HEK293 (cell line): ENCODE measurements around the gene SIGLEC1.
A peak's percentile ranks its signal among the peaks of the same experiment; 100 is the strongest.

Experiments
- CTCF ChIA-PET: fragments of 350-600 bp; formaldehyde crosslinking; extraction: SDS; loops from one replicate; lab custom pipeline; 2021; ENCODE audit warnings: antibody characterized with exemption; lab: Yijun Ruan, JAX
- POLR2A ChIA-PET: fragments of 300-600 bp; formaldehyde crosslinking; extraction: SDS; loops from one replicate; lab custom pipeline; 2020; ENCODE audit warnings: antibody characterized with exemption, inconsistent platforms; lab: Yijun Ruan, JAX
- H3K27ac ChIP-seq: fragments of 200-500 bp; sonication (Bioruptor generic); 2 replicates; pipeline ENCODE4 v1.5.1; 2014; ENCODE audit warnings: low read depth, low read length, control low read depth, inconsistent platforms; ENCODE audit errors: extremely low read depth
- H3K36me3 ChIP-seq, 2 experiments: fragments of 200-500 bp in 1 of 2; sonication (Bioruptor generic) in 1 of 2; 1 replicate in 1 of 2; 2 replicates in 1 of 2; pipeline ENCODE4 v1.5.1; 2014 to 2017; ENCODE audit warnings: inconsistent platforms in 2 of 2, low read length in 2 of 2; ENCODE audit not compliant: control insufficient read depth in 2 of 2, insufficient read depth in 1 of 2
- H3K4me1 ChIP-seq: fragments of 200-500 bp; sonication (Bioruptor generic); 2 replicates; pipeline ENCODE4 v1.5.1; 2014; ENCODE audit warnings: mild to moderate bottlenecking, low read length, inconsistent platforms; ENCODE audit not compliant: control insufficient read depth, insufficient read depth
- H3K4me3 ChIP-seq: 2 replicates; pipeline ENCODE4 v1.5.1; 2011; ENCODE audit warnings: low read depth, mild to moderate bottlenecking, control low read depth, low read length, moderate library complexity
- H3K9me3 ChIP-seq: fragments of 200-500 bp; sonication (Bioruptor generic); 2 replicates; pipeline ENCODE4 v1.5.1; 2014; ENCODE audit warnings: low read depth, low read length, inconsistent platforms; ENCODE audit not compliant: control insufficient read depth, insufficient read depth
- EGR2 ChIP-seq: fragments of 450-650 bp; formaldehyde crosslinking; IDR thresholded peaks from 2 replicates; pipeline ENCODE4 v1.5.1; 2016; ENCODE audit warnings: low read depth, missing biosample characterization, missing genetic modification characterization
- GLIS1 ChIP-seq: fragments of 450-650 bp; formaldehyde crosslinking; IDR thresholded peaks from 2 replicates; pipeline ENCODE4 v1.5.1; 2016; ENCODE audit warnings: missing biosample characterization, missing genetic modification characterization
- PRDM1 ChIP-seq: fragments of 450-650 bp; formaldehyde crosslinking; IDR thresholded peaks from 2 replicates; pipeline ENCODE4; 2016; ENCODE audit warnings: missing biosample characterization, missing genetic modification characterization
- REPIN1 ChIP-seq: fragments of 450-650 bp; formaldehyde crosslinking; IDR thresholded peaks from 2 replicates; pipeline ENCODE4 v1.5.1; 2017; ENCODE audit warnings: missing biosample characterization, missing genetic modification characterization, low read depth
- SCRT2 ChIP-seq: fragments of 450-650 bp; formaldehyde crosslinking; IDR thresholded peaks from 2 replicates; pipeline ENCODE4 v1.5.1; 2016; ENCODE audit warnings: missing biosample characterization, missing genetic modification characterization
- WT1 ChIP-seq: fragments of 450-650 bp; formaldehyde crosslinking; IDR thresholded peaks from 2 replicates; pipeline ENCODE4 v1.5.1; 2016; ENCODE audit warnings: missing biosample characterization, missing genetic modification characterization
- ZBTB21 ChIP-seq: fragments of 450-650 bp; formaldehyde crosslinking; IDR thresholded peaks from 2 replicates; pipeline ENCODE4 v1.5.1; 2017; ENCODE audit warnings: missing biosample characterization, missing genetic modification characterization
- ZBTB7A ChIP-seq: fragments of 450-650 bp; formaldehyde crosslinking; IDR thresholded peaks from 2 replicates; pipeline ENCODE4 v1.5.1; 2016; ENCODE audit warnings: low read depth, missing biosample characterization, missing genetic modification characterization
- ZIC2 ChIP-seq: fragments of 450-650 bp; formaldehyde crosslinking; IDR thresholded peaks from 2 replicates; pipeline ENCODE4 v1.5.1; 2016; ENCODE audit warnings: missing biosample characterization, missing genetic modification characterization
- ZNF112 ChIP-seq: fragments of 450-650 bp; formaldehyde crosslinking; IDR thresholded peaks from 2 replicates; pipeline ENCODE4 v1.5.0; 2017; ENCODE audit warnings: missing biosample characterization, missing genetic modification characterization
- ZNF146 ChIP-seq: fragments of 450-650 bp; formaldehyde crosslinking; IDR thresholded peaks from 2 replicates; pipeline ENCODE4 v1.5.1; 2016; ENCODE audit warnings: missing biosample characterization, missing genetic modification characterization
- ZNF18 ChIP-seq: fragments of 450-650 bp; formaldehyde crosslinking; IDR thresholded peaks from 2 replicates; pipeline ENCODE4 v1.5.1; 2016; ENCODE audit warnings: missing biosample characterization, missing genetic modification characterization
- ZNF19 ChIP-seq: fragments of 450-650 bp; formaldehyde crosslinking; IDR thresholded peaks from 2 replicates; pipeline ENCODE4; 2016; ENCODE audit warnings: missing biosample characterization, missing genetic modification characterization, low read depth
- ZNF280D ChIP-seq: fragments of 450-650 bp; formaldehyde crosslinking; IDR thresholded peaks from 2 replicates; pipeline ENCODE4 v1.5.1; 2016; ENCODE audit warnings: missing biosample characterization, missing genetic modification characterization
- ZNF292 ChIP-seq: fragments of 450-650 bp; formaldehyde crosslinking; IDR thresholded peaks from 2 replicates; pipeline ENCODE4 v1.5.1; 2016; ENCODE audit warnings: low read depth, missing biosample characterization, missing genetic modification characterization, borderline replicate concordance
- ZNF366 ChIP-seq: fragments of 450-650 bp; formaldehyde crosslinking; conservative IDR thresholded peaks from 2 replicates; pipeline ENCODE4 v1.5.1; 2016; ENCODE audit warnings: missing biosample characterization, missing genetic modification characterization
- ZNF416 ChIP-seq: fragments of 450-650 bp; formaldehyde crosslinking; IDR thresholded peaks from 2 replicates; pipeline ENCODE4 v1.5.1; 2016; ENCODE audit warnings: missing biosample characterization, missing genetic modification characterization
- ZNF449 ChIP-seq: fragments of 450-650 bp; formaldehyde crosslinking; IDR thresholded peaks from 2 replicates; pipeline ENCODE4 v1.5.1; 2017; ENCODE audit warnings: missing biosample characterization, mild to moderate bottlenecking, missing genetic modification characterization, moderate library complexity
- ZNF48 ChIP-seq: fragments of 450-650 bp; formaldehyde crosslinking; IDR thresholded peaks from 2 replicates; pipeline ENCODE4 v1.5.1; 2016; ENCODE audit warnings: missing biosample characterization, missing genetic modification characterization
- ZNF513 ChIP-seq: fragments of 450-650 bp; IDR thresholded peaks from 2 replicates; pipeline ENCODE4 v1.5.1; 2018; ENCODE audit warnings: missing biosample characterization, missing genetic modification characterization
- ZNF571 ChIP-seq: fragments of 450-650 bp; formaldehyde crosslinking; IDR thresholded peaks from 2 replicates; pipeline ENCODE4 v1.5.0; 2017; ENCODE audit warnings: missing biosample characterization, missing genetic modification characterization
- ZNF707 ChIP-seq: fragments of 450-650 bp; formaldehyde crosslinking; IDR thresholded peaks from 2 replicates; pipeline ENCODE4 v1.5.1; 2016; ENCODE audit warnings: missing biosample characterization, missing genetic modification characterization
- ZNF791 ChIP-seq: fragments of 450-650 bp; formaldehyde crosslinking; IDR thresholded peaks from 2 replicates; pipeline ENCODE4 v1.5.1; 2016; ENCODE audit warnings: missing biosample characterization, missing genetic modification characterization
- ZSCAN18 ChIP-seq: fragments of 450-650 bp; formaldehyde crosslinking; IDR thresholded peaks from 2 replicates; pipeline ENCODE4 v1.5.1; 2016; ENCODE audit warnings: missing biosample characterization, missing genetic modification characterization

SIGLEC1 gene

GRCh38 chr20:3677733-3678132 is 34.7 kb downstream of the SIGLEC1 start:
- no peaks in the 10 kb centered on the region for H3K9me3 ChIP-seq
- H3K4me1 ChIP-seq, result 0 out of 2 replicates have a peak, but pooled peaks cover 2% of the 10 kb centered on the region
- CTCF ChIA-PET, result interaction anchor here (0.6 to 4.9 kb wide), 15 partner anchors 9 to 182 kb away, joined by 3 to 94 read pairs (median 9); partner anchors contain the start of genes SIGLEC1 and SPEF1
- H3K4me3 ChIP-seq, result no peak overlapping the region
- POLR2A ChIA-PET, result interaction anchor here (1.2 kb wide), 1 partner anchor 118 kb away, joined by 3 read pairs; the partner anchor contains the start of gene CDC25B
- TF ChIP-seq GLIS1 (tag by site-specific recombination) (peak; percentile 22; the same call in 1 of the 2 replicates), ZNF19 (tag by site-specific recombination) (no peak)
- no peaks in the 10 kb centered on the region for H3K36me3 ChIP-seq
- no peak overlapping the region for H3K27ac ChIP-seq

GRCh38 chr20:3674995-3675900 is 37.2 kb downstream of the SIGLEC1 start:
- CTCF ChIA-PET, result interaction anchor here (0.5 to 4.9 kb wide), 17 partner anchors 7 to 633 kb away, joined by 3 to 94 read pairs (median 6); partner anchors contain the start of gene SPEF1
- no peaks in the 10 kb centered on the region for H3K36me3 ChIP-seq
- POLR2A ChIA-PET, result interaction anchor here (0.6 kb wide), 1 partner anchor 175 kb away, joined by 3 read pairs; no protein-coding TSS in a partner anchor
- TF ChIP-seq ZNF707, result no peak
- no peak for TF ChIP-seq ZNF48 (tag by site-specific recombination)
- TF ChIP-seq SCRT2 (tag by site-specific recombination), result no peak
- TF ChIP-seq PRDM1 (tag by site-specific recombination), result no peak
- no peak for TF ChIP-seq ZNF112 (tag by site-specific recombination)
- no peak for TF ChIP-seq ZSCAN18 (tag by site-specific recombination)
- no peak for TF ChIP-seq ZNF791 (tag by site-specific recombination)
- no peak for TF ChIP-seq ZNF571 (tag by site-specific recombination)
- TF ChIP-seq ZNF146 (tag by site-specific recombination), result no peak
- TF ChIP-seq ZBTB7A (tag by site-specific recombination), result no peak
- TF ChIP-seq ZNF292, result no peak
- no peak for TF ChIP-seq ZNF416 (tag by site-specific recombination)
- no peak for TF ChIP-seq ZNF280D (tag by site-specific recombination)
- no peak for TF ChIP-seq ZNF513 (tag by site-specific recombination)
- peak; percentile 99 for TF ChIP-seq EGR2 (tag by site-specific recombination)
- no peak for TF ChIP-seq ZNF449 (tag by site-specific recombination)
- TF ChIP-seq ZNF366, result 0 out of 2 replicates have a peak, but pooled peaks have one; percentile 17
- no peak for TF ChIP-seq ZBTB21 (tag by site-specific recombination)
- TF ChIP-seq WT1, result no peak
- peak; percentile 98 for TF ChIP-seq ZNF18 (tag by site-specific recombination)
- TF ChIP-seq REPIN1, result no peak
- peak; percentile 25; the same call in 1 of the 2 replicates for TF ChIP-seq ZIC2 (tag by site-specific recombination)

More at GRCh38 chr20:3674995-3675900, 37.2 kb downstream of the SIGLEC1 start:
- no peaks in the 10 kb centered on the region for H3K9me3 ChIP-seq
- no peak overlapping the region for H3K4me3 ChIP-seq
- no peak overlapping the region for H3K27ac ChIP-seq
- 0 out of 2 replicates have a peak, but pooled peaks cover 2% of the 10 kb centered on the region for H3K4me1 ChIP-seq
